Osteoblast (primary cell): ENCODE measurements around the gene SLC23A2. TPM values are rescaled to one million over a fixed set of nuclear protein-coding genes. Genes with fewer than 3 reads are reported as not detected.

Experiments
- DNase-seq: peaks from one replicate; pipeline ENCODE4 v3.0.0; 2011; ENCODE audit warnings: low spot score, mixed read lengths; ENCODE audit not compliant: insufficient read length; ENCODE audit errors: missing footprints
- H2AFZ ChIP-seq: 2 replicates; pipeline ENCODE4 v1.6.0; 2011; ENCODE audit warnings: mild to moderate bottlenecking, low read length
- H3K27ac ChIP-seq: 2 replicates; pipeline ENCODE4 v1.5.1; 2011; ENCODE audit warnings: mild to moderate bottlenecking, low read depth, low read length, moderate library complexity
- H3K27me3 ChIP-seq: 2 replicates; pipeline ENCODE4 v1.6.0; 2012; ENCODE audit warnings: mild to moderate bottlenecking, control low read depth, inconsistent platforms, low read length, moderate library complexity; ENCODE audit not compliant: insufficient read depth
- H3K36me3 ChIP-seq: 2 replicates; pipeline ENCODE4 v1.5.1; 2011; ENCODE audit warnings: mild to moderate bottlenecking, low read length, control low read depth, moderate library complexity; ENCODE audit not compliant: insufficient read depth
- H3K4me1 ChIP-seq: 2 replicates; pipeline ENCODE4 v1.5.1; 2011; ENCODE audit warnings: mild to moderate bottlenecking, low read length, control low read depth, moderate library complexity; ENCODE audit not compliant: insufficient read depth
- H3K4me2 ChIP-seq: 2 replicates; pipeline ENCODE4 v1.6.0; 2011; ENCODE audit warnings: mild to moderate bottlenecking, low read length; ENCODE audit not compliant: insufficient read depth
- H3K4me3 ChIP-seq: fragments of 200-600 bp; sonication (generic); 3 replicates; pipeline ENCODE4 v1.5.1; 2012; ENCODE audit warnings: mild to moderate bottlenecking, low read length, inconsistent platforms; ENCODE audit not compliant: insufficient read depth
- H3K79me2 ChIP-seq: 2 replicates; pipeline ENCODE4 v1.6.0; 2012; ENCODE audit warnings: mild to moderate bottlenecking, low read length, control low read depth, inconsistent platforms; ENCODE audit not compliant: insufficient read depth
- H3K9me3 ChIP-seq: 2 replicates; pipeline ENCODE4 v1.5.1; 2011; ENCODE audit warnings: low read depth, low read length, control low read depth
- H4K20me1 ChIP-seq: 2 replicates; pipeline ENCODE4 v1.6.0; 2012; ENCODE audit warnings: mild to moderate bottlenecking, low read length, control low read depth; ENCODE audit not compliant: insufficient read depth
- CTCF ChIP-seq: IDR thresholded peaks from 2 replicates; pipeline ENCODE4 v1.5.1; 2011; ENCODE audit warnings: mild to moderate bottlenecking, low read depth, low read length, moderate library complexity; ENCODE audit errors: extremely low read depth
- total RNA-seq: library from RNA; depleted of rRNA; stranded (reverse); fragments of >200 nt; gene quantifications from 2 replicates; pipeline ENCODE4 v1.2.3, GENCODE V29; 2012

Gene SLC23A2
- total RNA-seq, 1 donor = 20.6 TPM

GRCh38 chr20:4998160-4998651, 3.1 kb downstream of the SLC23A2 start:
- H3K36me3 ChIP-seq = no peaks in the 10 kb centered on the region
- no peaks in the 10 kb centered on the region for H3K27me3 ChIP-seq
- TF ChIP-seq CTCF = no peak
- no peak overlapping the region for H3K4me3 ChIP-seq
- peaks cover 31% of the 10 kb centered on the region for H4K20me1 ChIP-seq
- H3K9me3 ChIP-seq = no peaks in the 10 kb centered on the region
- peaks cover 17% of the 10 kb centered on the region for H3K4me1 ChIP-seq
- no peak overlapping the region for H2AFZ ChIP-seq
- peaks cover 62% of the 10 kb centered on the region for H3K79me2 ChIP-seq
- H3K27ac ChIP-seq = no peak overlapping the region
- H3K4me2 ChIP-seq = no peak overlapping the region
- DNase-seq = peak; percentile 76

- H3K4me2 ChIP-seq = no peak overlapping the region
- H3K79me2 ChIP-seq = peaks cover 62% of the 10 kb centered on the region
- peaks cover 17% of the 10 kb centered on the region for H3K4me1 ChIP-seq
- H3K4me3 ChIP-seq = no peak overlapping the region
- no peak overlapping the region for H3K27ac ChIP-seq
- H3K9me3 ChIP-seq = no peaks in the 10 kb centered on the region
- H2AFZ ChIP-seq = no peak overlapping the region
- peaks cover 31% of the 10 kb centered on the region for H4K20me1 ChIP-seq
- no peaks in the 10 kb centered on the region for H3K27me3 ChIP-seq
- TF ChIP-seq CTCF = no peak
- no peaks in the 10 kb centered on the region for H3K36me3 ChIP-seq
- no peak for DNase-seq
Measured at GRCh38 chr20:4997222-4997621, 4.1 kb downstream of the SLC23A2 start.

GRCh38 chr20:4989570-4989969, 11.7 kb downstream of the SLC23A2 start:
- H3K27ac ChIP-seq = no peak overlapping the region
- no peak overlapping the region for H2AFZ ChIP-seq
- no peak overlapping the region for H3K4me3 ChIP-seq
- H3K4me1 ChIP-seq = no peaks in the 10 kb centered on the region
- peaks cover 24% of the 10 kb centered on the region for H3K79me2 ChIP-seq
- no peak for TF ChIP-seq CTCF
- H3K4me2 ChIP-seq = no peak overlapping the region
- H4K20me1 ChIP-seq = peaks cover 3% of the 10 kb centered on the region
- no peaks in the 10 kb centered on the region for H3K27me3 ChIP-seq
- no peaks in the 10 kb centered on the region for H3K9me3 ChIP-seq
- no peaks in the 10 kb centered on the region for H3K36me3 ChIP-seq
- DNase-seq = no peak

- TF ChIP-seq CTCF = no peak
- no peaks in the 10 kb centered on the region for H3K27me3 ChIP-seq
- no peak for DNase-seq
- H2AFZ ChIP-seq = no peak overlapping the region
- H3K4me1 ChIP-seq = no peaks in the 10 kb centered on the region
- no peak overlapping the region for H3K4me2 ChIP-seq
- H4K20me1 ChIP-seq = no peaks in the 10 kb centered on the region
- H3K4me3 ChIP-seq = no peak overlapping the region
- no peaks in the 10 kb centered on the region for H3K9me3 ChIP-seq
- peaks cover 27% of the 10 kb centered on the region for H3K79me2 ChIP-seq
- H3K27ac ChIP-seq = no peak overlapping the region
- no peaks in the 10 kb centered on the region for H3K36me3 ChIP-seq
Measured at GRCh38 chr20:4987130-4987529, 14.2 kb downstream of the SLC23A2 start.
